Mesenchymal stem cell (in vitro differentiated cells and primary cell): ENCODE results near the gene DHH.

Experiments used
- DNase-seq: peaks from one replicate; pipeline ENCODE4 v3.0.0-alpha.2; 2013
- H2AFZ ChIP-seq: one replicate; pipeline ENCODE4 v1.6.1; 2013; ENCODE audit warnings: low read depth, mild to moderate bottlenecking, control low read depth, inconsistent platforms, low read length, moderate library complexity
- H2AK5ac ChIP-seq: 2 replicates; pipeline ENCODE4 v1.6.1; 2013; ENCODE audit warnings: low read length, moderate library complexity, mild to moderate bottlenecking, inconsistent platforms; ENCODE audit not compliant: severe bottlenecking
- H2BK120ac ChIP-seq: one replicate; pipeline ENCODE4 v1.6.1; 2013; ENCODE audit warnings: low read depth, mild to moderate bottlenecking, inconsistent platforms, low read length, moderate library complexity
- H2BK12ac ChIP-seq, 2 experiments: one replicate each; pipeline ENCODE4 v1.6.1; 2013; ENCODE audit warnings: inconsistent platforms in 2 of 2, low read length in 2 of 2, mild to moderate bottlenecking in 2 of 2, moderate library complexity in 2 of 2, control low read depth in 1 of 2
- H2BK15ac ChIP-seq: one replicate; pipeline ENCODE4 v1.6.1; 2013; ENCODE audit warnings: mild to moderate bottlenecking, low read depth, inconsistent platforms; ENCODE audit not compliant: poor library complexity, severe bottlenecking
- H2BK5ac ChIP-seq: 2 replicates; pipeline ENCODE4 v1.6.1; 2013; ENCODE audit warnings: low read depth, mild to moderate bottlenecking, low read length, control low read depth, inconsistent platforms; ENCODE audit not compliant: poor library complexity, severe bottlenecking
- H3K14ac ChIP-seq, 2 experiments: one replicate each; pipeline ENCODE4 v1.6.1; 2013; ENCODE audit warnings: inconsistent platforms in 2 of 2, low read length in 2 of 2, control low read depth in 1 of 2, mild to moderate bottlenecking in 1 of 2, moderate library complexity in 1 of 2
- H3K18ac ChIP-seq, 2 experiments: one replicate each; pipeline ENCODE4 v1.6.1; 2013; ENCODE audit warnings: inconsistent platforms in 2 of 2, low read length in 2 of 2, control low read depth in 1 of 2, low read depth in 1 of 2, mild to moderate bottlenecking in 1 of 2
- H3K23ac ChIP-seq, 2 experiments: one replicate each; pipeline ENCODE4 v1.6.1; 2013; ENCODE audit warnings: inconsistent platforms in 2 of 2, low read length in 2 of 2, mild to moderate bottlenecking in 2 of 2, moderate library complexity in 2 of 2, control low read depth in 1 of 2
- H3K27ac ChIP-seq: 2 replicates; pipeline ENCODE4 v1.5.1; 2013; ENCODE audit warnings: mild to moderate bottlenecking, moderate library complexity, low read length, control low read depth, inconsistent platforms; ENCODE audit not compliant: poor library complexity, severe bottlenecking
- H3K27me3 ChIP-seq, 2 experiments: 2 replicates each; pipeline versions ENCODE4 v1.6.1 to v1.7.0; 2013; ENCODE audit warnings: low read length in 2 of 2, mild to moderate bottlenecking in 2 of 2, moderate library complexity in 2 of 2, control low read depth in 1 of 2, inconsistent platforms in 1 of 2; ENCODE audit not compliant: control insufficient read depth in 1 of 2, insufficient read depth in 1 of 2
- H3K36me3 ChIP-seq, 2 experiments: 2 replicates each; pipeline versions ENCODE4 v1.6.1 to v1.7.0; 2013; ENCODE audit warnings: low read length in 2 of 2, control low read depth in 1 of 2, inconsistent platforms in 1 of 2, low read depth in 1 of 2, mild to moderate bottlenecking in 1 of 2; ENCODE audit not compliant: insufficient read depth in 2 of 2, control insufficient read depth in 1 of 2
- H3K4ac ChIP-seq, 2 experiments: one replicate each; pipeline ENCODE4 v1.6.1; 2013; ENCODE audit warnings: inconsistent platforms in 2 of 2, low read length in 2 of 2, mild to moderate bottlenecking in 2 of 2, moderate library complexity in 2 of 2, control low read depth in 1 of 2, low read depth in 1 of 2
- H3K4me1 ChIP-seq: 2 replicates; pipeline ENCODE4 v1.6.1; 2013; ENCODE audit warnings: low read depth, low read length, control low read depth; ENCODE audit not compliant: control insufficient read depth, insufficient read depth
- H3K4me2 ChIP-seq: 2 replicates; pipeline ENCODE4 v1.6.1; 2013; ENCODE audit warnings: low read length, mild to moderate bottlenecking, inconsistent platforms; ENCODE audit not compliant: poor library complexity, severe bottlenecking
- H3K4me3 ChIP-seq, 2 experiments: 2 replicates each; pipeline versions ENCODE4 v1.5.1 to v1.7.0; 2013; ENCODE audit warnings: low read length in 2 of 2, mild to moderate bottlenecking in 2 of 2, control low read depth in 1 of 2, low read depth in 1 of 2; ENCODE audit not compliant: insufficient read depth in 1 of 2
- H3K79me1 ChIP-seq: replicated peaks from 2 replicates; pipeline ENCODE4 v1.6.1; 2013; ENCODE audit warnings: mild to moderate bottlenecking, control low read depth, low read length, inconsistent platforms; ENCODE audit not compliant: poor library complexity, severe bottlenecking
- H3K9ac ChIP-seq: 2 replicates; pipeline ENCODE4 v1.7.0; 2013; ENCODE audit warnings: mild to moderate bottlenecking, low read length, moderate library complexity
- H3K9me3 ChIP-seq: 2 replicates; pipeline ENCODE4 v1.7.0; 2013; ENCODE audit warnings: mild to moderate bottlenecking, low read length; ENCODE audit not compliant: control insufficient read depth
- H4K8ac ChIP-seq: one replicate; pipeline ENCODE4 v1.6.1; 2013; ENCODE audit warnings: inconsistent platforms, mild to moderate bottlenecking, low read length, moderate library complexity
- H4K91ac ChIP-seq: one replicate; pipeline ENCODE4 v1.6.1; 2013; ENCODE audit warnings: mild to moderate bottlenecking, low read length, inconsistent platforms
- WGBS: methylation state at CpG from one replicate; pipeline ENCODE4 v1.1.7; 2013; ENCODE audit warnings: mixed read lengths; 5-methylcytosine and 5-hydroxymethylcytosine counted together

DHH gene

GRCh38 chr12:49094975-49095365 is 369 bp upstream of the DHH start:
- H3K27ac ChIP-seq = no peak overlapping the region
- WGBS = 84% methylated on average over 2 of the region's 2 CpGs

GRCh38 chr12:49093792-49094159 is 825 bp downstream of the DHH start:
- Histone ChIP-seq H3K4ac (no peak overlapping the region), H3K23ac (peak overlapping the region in 1 of 2 experiments; percentile 32), H2AFZ (no peak overlapping the region), H3K14ac (no peak overlapping the region), H2BK12ac (no peak overlapping the region), H3K36me3 (peaks cover 17 to 24% of the 10 kb centered on the region in 2 experiments), H3K79me1 (no peaks in the 10 kb centered on the region), H3K27me3 (peaks cover 66 to 70% of the 10 kb centered on the region in 2 experiments), H3K27ac (no peak overlapping the region), H4K91ac (no peak overlapping the region), H2AK5ac (no peak overlapping the region), H3K4me3 (peak overlapping the region; percentile 16 to 53), H3K9ac (no peak overlapping the region), H3K4me1 (peaks cover 33% of the 10 kb centered on the region), H2BK5ac (no peak overlapping the region), H2BK120ac (no peak overlapping the region), H2BK15ac (no peak overlapping the region), H4K8ac (no peak overlapping the region), H3K9me3 (no peaks in the 10 kb centered on the region), H3K4me2 (peak overlapping the region; percentile 60), H3K18ac (no peak overlapping the region)
- 6% methylated on average over 9 of the region's 9 CpGs for WGBS
- DNase-seq = no peak

More at GRCh38 chr12:49094975-49095365, 369 bp upstream of the DHH start:
- H3K9me3 ChIP-seq = no peaks in the 10 kb centered on the region
- no peak overlapping the region for H2BK15ac ChIP-seq
- H4K8ac ChIP-seq = no peak overlapping the region
- H3K79me1 ChIP-seq = no peaks in the 10 kb centered on the region
- H3K36me3 ChIP-seq = peaks cover 17 to 34% of the 10 kb centered on the region in 2 experiments
- no peak overlapping the region for H3K14ac ChIP-seq
- no peak overlapping the region for H4K91ac ChIP-seq
- no peak overlapping the region for H2BK5ac ChIP-seq
- H3K4me1 ChIP-seq = peaks cover 28% of the 10 kb centered on the region
- no peak overlapping the region for H2AFZ ChIP-seq
- no peak overlapping the region for H3K9ac ChIP-seq
- no peak overlapping the region for H2BK120ac ChIP-seq
- no peak overlapping the region for H3K4ac ChIP-seq
- no peak for DNase-seq
- no peak overlapping the region for H3K4me3 ChIP-seq
- no peak overlapping the region for H2AK5ac ChIP-seq
- peaks cover 54 to 58% of the 10 kb centered on the region in 2 experiments for H3K27me3 ChIP-seq
- H3K4me2 ChIP-seq = no peak overlapping the region
- no peak overlapping the region for H2BK12ac ChIP-seq
- no peak overlapping the region for H3K18ac ChIP-seq
- no peak overlapping the region for H3K23ac ChIP-seq

GRCh38 chr12:49092816-49093406 is 1.7 kb downstream of the DHH start:
- H3K4ac ChIP-seq = no peak overlapping the region
- no peak overlapping the region for H2BK5ac ChIP-seq
- no peak overlapping the region for H2BK120ac ChIP-seq
- H3K23ac ChIP-seq = no peak overlapping the region
- H2AFZ ChIP-seq = no peak overlapping the region
- no peak overlapping the region for H3K4me3 ChIP-seq
- H2BK12ac ChIP-seq = no peak overlapping the region
- H3K4me1 ChIP-seq = peaks cover 38% of the 10 kb centered on the region
- no peak overlapping the region for H3K4me2 ChIP-seq
- H4K91ac ChIP-seq = no peak overlapping the region
- peaks cover 13 to 16% of the 10 kb centered on the region in 2 experiments for H3K36me3 ChIP-seq
- H3K9ac ChIP-seq = no peak overlapping the region
- no peak overlapping the region for H3K18ac ChIP-seq
- H3K9me3 ChIP-seq = no peaks in the 10 kb centered on the region
- DNase-seq = no peak
- WGBS = 53% methylated on average over 1 of the region's 4 CpGs
- H2AK5ac ChIP-seq = no peak overlapping the region
- H3K27ac ChIP-seq = no peak overlapping the region
- H4K8ac ChIP-seq = no peak overlapping the region
- H3K14ac ChIP-seq = no peak overlapping the region
- H3K79me1 ChIP-seq = no peaks in the 10 kb centered on the region
- H3K27me3 ChIP-seq = peaks cover 70 to 74% of the 10 kb centered on the region in 2 experiments
- H2BK15ac ChIP-seq = no peak overlapping the region

GRCh38 chr12:49092086-49092815 is 2.4 kb downstream of the DHH start:
- no peak overlapping the region for H3K14ac ChIP-seq
- H3K4me2 ChIP-seq = peak overlapping the region; percentile 77
- peak; percentile 59 for DNase-seq
- peak overlapping the region; percentile 36 for H3K9ac ChIP-seq
- no peak overlapping the region for H2BK12ac ChIP-seq
- H3K4me1 ChIP-seq = peaks cover 38% of the 10 kb centered on the region
- H2BK5ac ChIP-seq = no peak overlapping the region
- H3K27me3 ChIP-seq = peaks cover 70 to 74% of the 10 kb centered on the region in 2 experiments
- H3K9me3 ChIP-seq = no peaks in the 10 kb centered on the region
- H3K23ac ChIP-seq = peak overlapping the region in 1 of 2 experiments; percentile 57
- H2AK5ac ChIP-seq = no peak overlapping the region
- H3K36me3 ChIP-seq = peaks cover 6 to 10% of the 10 kb centered on the region in 2 experiments
- H3K4ac ChIP-seq = no peak overlapping the region
- H3K18ac ChIP-seq = no peak overlapping the region
- no peak overlapping the region for H2BK120ac ChIP-seq
- no peak overlapping the region for H2AFZ ChIP-seq
- H4K91ac ChIP-seq = no peak overlapping the region
- WGBS = 10% methylated on average over 18 of the region's 32 CpGs
- peak overlapping the region in 1 of 2 experiments; percentile 68 for H3K4me3 ChIP-seq
- no peak overlapping the region for H2BK15ac ChIP-seq
- no peak overlapping the region for H3K27ac ChIP-seq
- H3K79me1 ChIP-seq = no peaks in the 10 kb centered on the region
- H4K8ac ChIP-seq = no peak overlapping the region
